Thyroid gland (tissue), 4 donors: Measurements from ENCODE around the gene AATF.

Experiments used
- CTCF ChIP-seq, 6 experiments: fragments of 200-600 bp in 3 of 6; fragments of 450-650 bp in 3 of 6; sonication (generic) in 3 of 6; IDR thresholded peaks; one replicate each; pipeline ENCODE4 v1.5.1; 2016 to 2019; ENCODE audit warnings: antibody characterized with exemption in 6 of 6, mild to moderate bottlenecking in 2 of 6, inconsistent platforms in 1 of 6, moderate library complexity in 1 of 6
- POLR2A ChIP-seq, 2 donors: fragments of 450-650 bp; IDR thresholded peaks; one replicate each; pipeline ENCODE4 v1.6.1; 2017; ENCODE audit warnings: antibody characterized with exemption in 2 of 2, mild to moderate bottlenecking in 2 of 2, moderate library complexity in 1 of 2

GRCh38 chr17:37103231-37103630, 154.5 kb downstream of the AATF start:
- TF ChIP-seq CTCF (IDR thresholded peaks at IDR 0.05): no peak
- TF ChIP-seq POLR2A (IDR thresholded peaks at IDR 0.05): no peak
